HG03045 (cell line): ENCODE results near the gene RTN4IP1.
"Not testable (repeated sequence)": the region's sequence is repeated elsewhere in the genome, so short reads cannot be mapped to it uniquely, and the experiment has no call there.

ENCODE experiments used
- ATAC-seq: cut with Tn5 transposase; IDR thresholded peaks from one replicate; pipeline ENCODE4 v1.9.1; 2021; ENCODE audit warnings: mild to moderate bottlenecking, moderate library complexity; ENCODE audit not compliant: unreplicated experiment

The RTN4IP1 gene

DNA sequence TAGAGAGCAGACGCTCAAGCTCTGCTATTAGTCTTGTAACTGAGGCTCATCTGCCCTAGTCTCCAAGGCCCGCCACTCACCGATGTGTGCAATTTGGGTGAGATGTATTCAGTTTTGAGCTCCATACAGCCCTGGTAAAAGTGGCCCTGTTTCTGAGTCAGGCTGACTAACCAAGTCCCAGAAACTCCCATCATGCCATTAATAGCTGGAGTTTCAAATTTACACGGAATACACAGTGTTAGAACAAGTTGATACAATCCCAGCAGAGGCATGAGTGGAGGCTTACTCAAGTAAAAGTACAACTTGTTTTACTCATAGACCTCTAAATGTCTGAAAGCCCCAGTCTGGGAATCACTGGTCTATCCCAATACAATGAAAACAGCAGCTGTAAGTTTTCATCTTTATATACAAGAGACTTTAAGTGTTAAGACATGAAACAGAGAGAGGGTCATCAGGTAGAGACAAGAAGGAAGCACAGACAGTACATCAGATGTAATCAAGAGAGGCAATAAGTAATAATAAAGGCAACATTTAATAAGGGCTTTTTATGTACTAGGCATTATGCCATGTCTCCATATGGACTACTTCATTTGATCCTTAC, 42.4 kb downstream of the RTN4IP1 start:
- no peak for ATAC-seq

DNA sequence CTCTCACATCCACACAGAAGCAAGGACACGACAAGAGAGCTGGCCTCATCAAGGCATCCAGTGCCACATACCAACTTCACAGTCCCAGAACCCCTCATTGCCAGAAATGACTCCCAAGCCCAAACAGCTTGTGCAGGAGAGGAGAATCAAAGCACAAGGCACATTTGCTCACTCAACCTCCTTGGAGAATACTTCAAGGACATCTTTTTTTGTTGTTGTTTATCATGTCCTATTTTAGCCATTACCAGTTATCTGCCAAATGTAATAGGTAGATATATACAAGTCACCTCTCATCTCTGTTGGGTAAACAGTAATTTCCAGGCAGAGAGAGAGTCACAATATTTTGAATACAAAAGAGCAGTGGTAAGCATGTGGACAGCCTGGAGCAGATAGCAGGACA, 47.8 kb downstream of the RTN4IP1 start:
- ATAC-seq = no peak

DNA sequence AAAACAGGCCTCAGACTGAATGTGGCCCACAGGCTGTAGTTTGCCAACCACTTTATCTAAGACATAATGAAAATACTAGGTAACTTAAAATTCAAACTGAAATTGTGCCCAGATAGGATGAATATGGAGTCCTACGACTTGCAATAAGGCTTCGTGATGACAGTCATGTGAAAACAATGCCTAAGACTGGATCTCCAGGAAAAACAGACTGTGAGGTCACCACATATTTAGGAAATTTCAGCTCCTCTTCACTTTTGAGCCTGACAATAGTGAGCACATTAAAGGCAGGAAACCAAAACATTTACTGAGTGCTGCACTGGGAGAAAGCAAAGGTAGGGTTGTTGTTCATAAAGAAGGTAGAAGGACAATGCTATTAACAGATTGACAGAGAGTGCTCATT, 50.0 kb downstream of the RTN4IP1 start:
- ATAC-seq = no peak

DNA sequence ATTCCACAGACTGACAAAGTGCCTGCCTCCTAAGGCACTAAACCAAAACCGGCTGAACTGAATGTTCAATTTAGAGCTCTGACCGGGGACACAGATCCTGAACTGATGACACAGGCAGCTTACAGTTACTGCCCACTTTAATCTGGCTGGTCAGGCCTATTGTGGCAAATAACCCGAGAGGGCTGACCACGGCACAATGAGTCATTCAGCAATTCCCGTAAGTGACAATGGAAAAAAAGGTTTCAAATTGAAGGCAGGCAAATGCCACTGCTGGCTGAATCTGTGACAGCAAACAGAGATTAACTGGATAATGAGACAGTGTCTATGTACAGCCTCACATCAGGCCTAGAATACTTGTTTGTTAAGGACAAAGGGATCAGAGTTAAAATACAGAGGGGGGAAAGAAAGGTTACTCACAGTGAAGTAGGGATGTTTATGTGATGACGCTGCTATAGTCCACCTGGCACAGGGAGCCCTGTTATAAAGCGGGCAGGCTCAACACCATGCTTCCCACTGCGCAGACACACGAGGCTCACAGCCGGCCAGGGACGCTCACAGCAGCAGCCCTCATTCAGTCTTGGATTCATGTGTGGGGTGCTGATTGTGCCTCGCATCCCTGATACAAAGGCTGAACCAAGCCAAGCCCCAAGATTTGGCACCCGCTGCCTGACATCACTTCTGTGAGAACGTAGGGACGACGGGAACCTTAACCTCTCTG, 54.4 kb downstream of the RTN4IP1 start:
- no peak for ATAC-seq

DNA sequence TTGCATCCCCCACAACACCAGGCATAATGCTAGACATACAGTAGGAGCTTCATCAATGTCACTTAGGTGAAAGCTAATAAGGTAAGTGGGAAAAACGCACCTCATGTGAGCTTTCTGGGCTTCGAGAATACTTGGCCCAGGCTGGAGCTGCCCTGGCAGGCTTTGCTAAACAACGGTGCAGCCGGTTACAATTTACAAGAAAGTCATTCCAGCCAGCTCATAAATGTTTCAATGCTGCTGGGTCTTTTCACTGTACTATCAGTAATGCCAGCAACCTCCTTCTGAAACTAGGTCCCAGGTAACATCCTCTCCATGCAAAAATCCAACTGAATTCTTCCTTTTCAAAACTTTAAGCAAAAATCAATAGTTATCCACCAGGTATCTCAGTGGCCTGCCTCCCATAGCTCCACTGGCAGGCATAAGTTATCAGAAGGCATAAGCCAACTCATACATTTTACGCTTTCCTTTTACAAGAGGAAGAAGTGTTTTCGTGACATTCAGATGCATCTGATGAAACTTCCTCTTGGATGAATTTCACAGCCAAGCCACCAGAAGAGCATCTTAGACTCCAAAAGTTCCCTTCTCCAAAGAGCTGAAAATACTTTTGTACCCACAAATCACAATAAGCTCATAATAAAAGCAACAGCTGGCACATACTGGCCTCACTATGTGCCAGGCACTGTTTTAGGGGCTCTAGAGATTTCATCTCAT, 56.3 kb downstream of the RTN4IP1 start:
- no peak for ATAC-seq

DNA sequence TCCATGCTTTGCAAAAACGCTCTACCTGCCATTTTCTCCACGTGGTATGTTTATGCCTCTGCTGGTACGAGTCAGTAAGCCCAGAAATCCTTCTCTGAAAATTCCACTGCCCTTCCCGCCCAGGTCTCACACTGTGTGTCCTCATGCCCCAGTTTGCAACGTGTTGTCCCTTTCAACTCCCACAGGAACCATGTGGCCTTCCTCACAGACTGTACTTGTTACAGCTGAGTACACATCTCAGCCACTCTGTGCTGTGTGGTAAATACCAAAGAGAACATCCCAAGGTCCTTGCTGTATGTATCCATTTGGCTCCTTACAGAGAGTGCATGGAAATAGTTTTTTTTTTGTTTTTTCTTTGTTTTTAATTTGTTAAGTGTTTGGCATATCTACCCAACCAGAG, 56.9 kb downstream of the RTN4IP1 start:
- ATAC-seq = no peak

DNA sequence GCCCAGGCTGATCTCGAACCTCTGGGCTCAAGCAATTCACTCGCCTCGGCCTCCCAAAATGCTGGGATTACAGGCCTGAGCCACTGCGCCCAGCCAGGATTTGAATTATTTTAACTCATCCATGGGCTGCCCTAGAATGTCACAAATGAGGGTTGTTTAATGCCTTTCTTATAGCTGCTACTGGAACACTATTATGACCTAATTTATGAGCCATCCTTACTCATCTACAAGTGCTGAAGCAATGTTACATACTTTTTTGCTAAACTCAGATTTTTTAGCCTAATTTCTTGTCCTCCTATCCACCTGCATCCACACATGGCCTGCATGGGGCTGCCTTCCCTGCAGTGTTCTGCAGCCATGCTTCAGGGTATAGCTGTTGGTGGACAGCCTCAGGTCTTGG, 59.9 kb downstream of the RTN4IP1 start:
- ATAC-seq = no peak

DNA sequence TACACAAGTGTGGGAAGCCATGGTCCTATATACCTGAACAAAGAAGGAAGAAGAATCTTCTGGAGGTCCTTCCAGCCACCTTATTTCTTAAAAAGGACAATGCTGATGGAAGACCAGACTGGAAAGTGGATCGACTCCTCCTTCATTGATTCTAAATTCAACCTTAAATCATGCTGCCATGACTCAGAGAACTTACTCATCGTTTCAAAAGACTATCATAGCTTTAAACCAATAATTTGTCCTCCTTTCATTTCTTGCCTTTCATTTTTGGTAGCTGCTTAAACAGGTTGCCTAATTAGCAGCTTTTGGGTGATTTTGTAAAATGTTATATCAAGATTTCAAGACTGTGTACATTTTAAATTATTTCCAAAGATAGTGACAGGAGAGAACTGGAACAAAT, 60.8 kb downstream of the RTN4IP1 start:
- ATAC-seq = no peak

DNA sequence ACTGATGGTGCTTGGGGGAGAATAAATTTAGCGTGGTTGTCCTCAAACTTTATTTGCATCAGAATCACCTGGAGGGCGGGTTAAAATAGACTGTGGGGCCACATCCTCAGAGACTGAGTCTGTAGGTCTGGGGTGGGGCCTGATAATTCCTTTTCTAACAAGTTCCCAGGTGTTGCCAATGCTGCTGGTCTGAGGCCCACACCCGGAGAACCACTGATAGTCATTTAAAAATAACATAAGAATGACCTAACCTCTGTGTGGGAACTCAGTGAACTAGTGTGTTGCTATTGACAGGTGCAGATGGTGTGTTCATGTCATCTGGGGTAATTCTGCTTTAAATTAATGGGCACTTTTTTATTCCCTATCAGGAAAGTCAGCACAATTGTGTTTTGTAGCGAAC, 64.8 kb downstream of the RTN4IP1 start:
- ATAC-seq = no peak

DNA sequence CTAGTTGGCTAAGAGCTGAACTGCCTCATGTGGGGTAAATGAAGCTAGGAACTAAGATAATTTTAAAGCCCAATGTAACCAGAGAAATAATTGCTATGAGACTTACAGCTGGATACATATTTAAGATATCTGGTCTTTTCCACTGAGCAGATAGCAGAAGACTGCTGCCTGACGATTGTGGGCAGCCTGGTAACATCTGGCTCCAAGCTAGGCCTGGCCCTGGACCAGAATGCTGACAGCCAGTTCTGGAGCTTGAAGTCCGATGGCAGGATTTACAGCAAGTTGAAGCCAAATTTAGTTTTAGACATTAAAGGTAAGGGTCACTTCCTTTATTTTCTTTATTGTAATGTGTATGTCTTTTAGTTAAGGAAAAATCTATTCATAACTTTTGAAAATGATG, 65.7 kb downstream of the RTN4IP1 start:
- no peak for ATAC-seq

DNA sequence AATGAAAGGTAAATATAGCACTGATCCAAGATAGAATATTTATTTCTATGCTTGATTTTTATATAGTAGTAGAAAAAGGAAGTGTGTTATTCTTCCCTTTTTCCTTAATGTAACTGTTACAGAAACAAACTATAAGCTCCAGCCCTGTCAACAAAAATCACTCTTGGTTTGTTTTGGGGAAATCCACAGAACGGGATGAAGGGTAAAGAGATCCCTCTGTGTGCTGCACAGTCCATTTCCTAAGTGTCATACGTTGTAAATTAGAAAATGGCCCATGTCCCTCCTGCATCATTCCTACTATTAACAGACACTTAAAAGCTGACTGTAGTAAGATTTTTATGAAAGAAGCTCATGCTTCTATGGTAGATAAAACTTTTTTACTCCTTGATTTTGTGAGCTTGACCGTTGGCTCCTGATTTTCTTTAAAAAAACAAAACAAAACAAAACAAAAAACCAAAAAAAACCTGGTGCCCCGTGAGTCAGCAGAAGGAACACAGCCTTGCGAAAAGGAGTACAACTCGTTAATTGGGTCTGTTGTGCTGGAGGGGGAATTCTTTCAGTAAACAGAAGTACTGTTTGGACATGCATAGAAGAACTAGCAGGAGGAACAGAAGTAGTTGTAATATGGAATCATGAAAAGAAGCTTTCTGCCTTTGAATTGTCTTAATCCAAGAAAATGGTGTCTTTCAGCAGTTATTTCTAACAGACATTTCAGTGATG, 67.5 kb downstream of the RTN4IP1 start:
- ATAC-seq = no peak

DNA sequence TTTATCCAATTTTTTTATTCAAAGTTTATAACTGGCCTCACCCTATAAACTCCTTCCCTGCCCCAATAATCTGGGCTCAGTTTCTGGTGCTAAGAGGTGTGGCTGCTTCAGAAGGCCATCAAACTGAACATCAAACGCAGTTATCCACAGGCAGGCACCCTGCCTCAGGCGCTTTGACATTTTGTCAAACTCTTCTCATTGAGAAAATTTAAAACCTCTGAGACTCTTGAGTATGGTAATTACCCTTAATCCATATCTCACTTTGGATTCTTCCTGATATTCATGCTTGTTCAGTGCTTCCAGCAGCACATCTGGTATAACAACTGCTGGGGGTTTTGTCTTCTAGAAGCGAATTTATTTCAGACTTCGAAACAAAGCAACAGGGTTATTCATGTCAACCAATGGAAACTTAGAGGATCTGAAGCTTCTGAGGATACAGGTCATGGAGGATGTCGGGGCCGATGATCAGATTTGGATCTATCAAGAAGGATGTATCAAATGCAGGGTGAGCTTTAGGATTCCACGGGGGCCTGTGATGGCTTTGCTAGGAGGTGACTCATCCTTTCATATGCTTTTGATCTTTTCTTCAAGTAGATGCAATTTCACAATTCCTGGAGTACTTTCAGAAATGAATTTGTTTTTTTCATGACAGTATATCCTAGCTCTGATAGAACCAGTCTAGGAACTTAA, 68.2 kb downstream of the RTN4IP1 start:
- ATAC-seq = no peak

DNA sequence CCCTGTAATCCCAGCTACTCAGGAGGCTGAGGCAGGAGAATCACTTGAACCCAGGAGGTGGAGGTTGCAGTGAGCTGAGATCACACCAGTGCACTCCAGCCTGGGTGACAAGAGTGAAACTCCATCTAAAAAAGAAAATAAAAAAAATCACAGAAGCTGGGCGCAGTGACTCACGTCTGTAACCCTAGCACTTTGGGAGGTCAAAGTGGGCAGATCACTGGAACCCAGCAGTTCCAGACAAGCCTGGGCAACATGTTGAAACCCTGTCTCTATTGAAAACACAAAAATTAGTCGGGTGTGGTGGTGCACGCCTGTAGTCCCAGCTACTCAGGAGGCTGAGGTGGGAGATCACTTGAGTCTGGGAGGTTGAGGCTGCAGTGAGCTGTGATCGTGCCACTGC, 69.6 kb downstream of the RTN4IP1 start:
- ATAC-seq = not testable (repeated sequence)

DNA sequence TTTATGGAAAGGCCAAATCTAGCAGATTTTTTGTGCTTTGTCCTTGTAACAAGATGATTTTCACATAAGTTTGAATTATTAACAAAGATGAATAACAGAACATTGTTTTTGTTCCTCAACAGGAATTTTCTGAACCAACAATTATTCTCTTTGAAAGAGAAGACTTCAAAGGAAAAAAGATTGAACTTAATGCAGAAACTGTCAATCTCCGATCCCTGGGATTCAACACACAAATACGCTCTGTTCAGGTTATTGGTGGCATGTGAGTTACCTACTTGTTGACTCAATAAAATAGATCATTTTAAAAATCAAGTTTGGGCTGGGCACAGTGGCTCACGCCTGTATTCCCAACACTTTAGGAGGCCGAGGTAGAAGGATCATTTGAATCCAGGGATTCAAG, 70.9 kb downstream of the RTN4IP1 start:
- no peak for ATAC-seq

DNA sequence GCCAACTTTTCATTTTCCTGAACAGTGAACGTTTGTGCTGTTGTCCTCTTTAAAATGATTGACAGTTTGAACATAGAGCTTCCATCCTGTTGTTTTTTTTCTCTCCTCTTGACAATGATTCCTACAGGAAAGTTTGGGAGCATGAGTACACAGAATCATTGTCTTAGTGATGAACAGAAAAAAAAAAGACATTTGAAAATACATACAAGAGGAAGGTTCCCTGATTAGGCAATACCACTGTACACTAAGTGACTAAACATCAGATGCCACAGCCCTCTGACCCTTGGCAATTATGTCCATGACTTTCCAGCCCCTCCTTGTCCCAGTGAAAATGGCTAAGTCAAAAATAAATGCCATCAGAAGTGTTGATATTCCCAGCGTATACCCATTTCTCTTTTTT, 71.5 kb downstream of the RTN4IP1 start:
- ATAC-seq = no peak

DNA sequence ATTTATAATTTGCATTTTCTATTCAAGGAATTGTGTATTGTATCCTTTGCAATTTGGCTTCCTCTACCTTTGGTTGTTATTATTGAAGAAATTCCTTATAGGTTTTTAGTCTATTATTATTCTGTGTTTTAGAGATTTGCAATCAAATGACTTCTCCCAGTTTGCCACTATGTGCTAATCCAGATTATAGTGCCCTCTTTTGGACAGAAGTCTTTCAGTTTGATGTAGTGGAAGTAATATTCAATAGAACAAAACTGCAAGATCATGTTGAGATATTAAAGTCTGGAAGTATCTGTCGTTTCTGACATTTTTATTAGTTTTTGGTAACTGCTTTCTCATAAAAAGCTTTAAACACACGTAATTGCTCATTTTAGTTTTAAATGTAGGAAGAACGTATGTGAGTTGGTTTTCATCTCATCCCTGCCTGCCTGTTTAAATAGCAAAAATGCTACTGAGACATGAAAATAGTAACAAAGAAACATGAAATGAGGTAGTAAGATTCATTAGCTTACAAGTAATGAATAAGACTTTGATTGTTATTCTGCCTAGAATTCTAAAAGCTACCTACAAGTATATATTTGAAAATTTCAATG, 72.8 kb downstream of the RTN4IP1 start:
- ATAC-seq = no peak

DNA sequence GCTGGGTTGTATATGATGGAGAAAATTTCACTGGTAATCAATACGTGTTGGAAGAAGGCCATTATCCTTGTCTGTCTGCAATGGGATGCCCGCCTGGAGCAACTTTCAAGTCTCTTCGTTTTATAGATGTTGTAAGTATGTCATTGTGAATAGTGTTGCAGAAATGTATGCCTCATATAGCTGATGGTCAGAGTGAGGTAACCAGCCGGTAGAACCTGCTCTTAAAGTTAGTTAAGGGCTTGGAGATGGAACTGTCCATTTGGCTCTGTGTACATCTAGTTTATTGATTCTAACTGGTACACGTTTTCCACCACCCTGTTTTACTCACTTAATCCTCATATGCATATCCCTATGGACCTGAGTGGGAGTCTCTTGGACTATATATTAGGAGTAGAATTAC, 73.5 kb downstream of the RTN4IP1 start:
- no peak for ATAC-seq

DNA sequence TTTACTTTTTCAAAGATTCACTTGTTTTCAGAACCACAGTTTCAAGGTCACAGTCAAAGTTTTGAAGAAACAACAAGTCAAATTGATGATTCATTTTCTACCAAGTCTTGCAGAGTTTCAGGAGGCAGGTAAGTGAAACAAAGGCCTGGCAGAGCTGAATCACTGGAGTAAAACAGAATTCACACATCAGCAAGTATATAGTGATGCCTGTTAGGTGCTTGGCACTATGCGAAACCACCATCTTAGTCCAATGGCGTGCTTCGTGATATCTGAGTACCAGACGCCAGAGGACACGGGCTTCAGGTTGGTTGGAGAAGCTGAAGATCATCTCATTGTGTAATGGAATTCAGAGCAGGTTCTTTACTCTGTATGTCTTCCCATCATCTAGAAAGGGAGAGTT, 75.9 kb downstream of the RTN4IP1 start:
- ATAC-seq = no peak

DNA sequence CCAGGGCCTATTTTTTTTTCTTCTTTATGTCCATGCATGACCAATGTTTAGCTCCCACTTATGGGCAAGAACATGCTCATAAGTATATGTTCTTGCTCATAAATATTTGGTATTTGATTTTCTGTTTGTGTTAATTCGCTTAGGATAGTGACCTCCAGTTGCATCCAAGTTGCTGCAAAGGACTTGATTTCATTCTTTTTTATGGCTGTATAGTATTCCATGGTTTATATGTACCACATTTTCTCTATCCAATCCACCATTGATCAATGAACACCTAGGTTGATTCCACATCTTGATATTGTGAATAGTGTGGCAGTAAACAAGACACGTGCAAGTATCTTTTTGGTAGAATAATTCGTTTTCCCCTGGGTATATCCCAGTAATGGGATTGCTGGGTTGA, 78.1 kb downstream of the RTN4IP1 start:
- no peak for ATAC-seq

DNA sequence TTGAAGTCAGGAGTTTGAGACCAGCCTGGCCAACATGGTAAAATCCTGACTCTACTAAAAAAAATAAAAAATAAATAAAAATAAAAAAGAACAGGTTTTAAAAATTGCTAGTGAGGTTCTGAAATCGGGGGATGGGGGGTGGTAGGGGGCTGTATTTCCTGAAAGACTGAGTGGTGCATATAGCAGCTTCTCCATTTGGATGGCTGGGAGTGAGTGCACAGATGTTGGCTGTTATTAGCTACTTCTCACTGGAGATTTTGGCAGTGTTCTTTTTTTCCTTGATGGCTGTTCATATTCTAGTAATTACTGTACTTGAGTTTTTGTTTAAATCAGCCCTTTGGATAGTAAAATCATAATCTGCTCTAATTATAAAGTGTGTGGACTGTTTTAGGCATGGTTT, 79.8 kb downstream of the RTN4IP1 start:
- ATAC-seq = no peak
